Measurements from ENCODE around the gene ROBO1. TPM values are rescaled to one million over a fixed set of nuclear protein-coding genes. Genes with fewer than 3 reads are reported as not detected.
A peak's percentile ranks its signal among the peaks of the same experiment; 100 is the strongest.

The ROBO1 gene
- total RNA-seq, 1 experiment from 2014 or later, result 24.7 TPM

DNA sequence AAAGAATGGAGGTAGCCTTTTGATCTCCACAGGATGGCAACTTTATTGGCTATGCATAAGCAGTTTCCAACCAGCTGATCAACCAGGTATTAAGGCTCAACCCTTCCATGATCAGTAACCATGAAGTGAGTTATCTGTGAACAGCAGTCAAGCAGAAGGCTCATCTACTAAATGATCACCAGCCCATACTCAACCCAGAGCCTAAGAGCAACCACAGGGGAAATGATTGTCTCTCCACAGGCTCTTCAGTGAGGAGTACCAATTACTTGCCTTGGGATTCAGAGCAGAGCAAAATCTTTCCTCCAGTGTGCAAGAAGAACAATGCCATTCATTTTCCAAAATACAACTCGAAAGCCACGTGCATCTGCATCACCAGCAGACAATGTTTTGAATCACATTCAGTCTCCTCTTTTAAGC is 754.8 kb downstream of the ROBO1 start:
- no peak for DNase-seq (ENCODE audit: low spot score)

DNA sequence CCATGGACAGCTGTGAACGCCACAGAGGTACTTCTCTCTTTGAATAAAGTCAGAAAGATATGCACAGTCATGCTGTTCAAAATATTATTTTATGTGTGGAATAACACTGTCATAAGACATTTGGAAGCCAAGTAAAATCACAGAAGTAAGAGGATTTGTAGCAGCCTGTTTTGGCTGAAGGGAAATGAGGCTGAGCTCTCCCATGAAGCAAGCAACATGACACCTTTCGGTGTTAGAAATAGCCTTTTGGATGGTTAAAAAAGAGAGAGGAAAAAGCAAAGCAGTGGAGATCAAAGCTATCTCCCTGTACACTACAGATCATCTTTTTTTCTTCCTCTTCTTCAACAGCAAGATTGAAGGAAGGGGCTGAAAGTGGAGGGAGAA is 755.3 kb downstream of the ROBO1 start:
- no peak for DNase-seq (ENCODE audit: low spot score)

DNA sequence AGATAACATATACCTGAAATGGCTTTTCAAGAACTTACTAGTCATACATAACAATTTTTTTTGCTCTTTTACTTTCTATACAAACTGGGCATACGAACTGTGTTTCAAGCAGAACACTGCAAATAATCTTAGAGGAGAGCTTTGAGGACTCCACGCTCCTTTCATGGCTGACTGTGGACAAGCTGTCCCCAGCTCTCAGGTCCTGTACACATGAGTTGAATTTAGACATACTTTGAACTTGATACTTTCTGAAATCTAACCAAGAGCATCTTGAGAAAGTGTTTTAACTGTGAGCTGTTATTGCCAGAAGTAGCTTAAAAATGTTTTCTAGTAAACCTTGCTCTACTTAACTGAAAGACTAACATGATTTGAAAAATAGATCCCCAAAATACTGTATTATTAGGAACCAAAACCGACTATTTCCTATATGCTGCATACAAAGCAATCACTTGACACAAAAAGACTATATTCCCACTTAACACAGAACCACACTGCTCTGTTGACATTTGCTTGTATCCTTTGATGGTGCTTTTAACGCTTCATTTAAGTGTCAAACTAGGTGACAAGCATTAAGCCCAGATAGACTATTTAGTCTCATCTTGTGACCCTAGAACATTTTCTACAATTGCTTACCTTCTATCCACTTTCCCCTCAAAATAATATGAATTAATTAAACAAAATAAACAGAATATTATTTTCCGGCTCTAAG is 755.8 kb downstream of the ROBO1 start:
- no peak for DNase-seq (ENCODE audit: low spot score)

DNA sequence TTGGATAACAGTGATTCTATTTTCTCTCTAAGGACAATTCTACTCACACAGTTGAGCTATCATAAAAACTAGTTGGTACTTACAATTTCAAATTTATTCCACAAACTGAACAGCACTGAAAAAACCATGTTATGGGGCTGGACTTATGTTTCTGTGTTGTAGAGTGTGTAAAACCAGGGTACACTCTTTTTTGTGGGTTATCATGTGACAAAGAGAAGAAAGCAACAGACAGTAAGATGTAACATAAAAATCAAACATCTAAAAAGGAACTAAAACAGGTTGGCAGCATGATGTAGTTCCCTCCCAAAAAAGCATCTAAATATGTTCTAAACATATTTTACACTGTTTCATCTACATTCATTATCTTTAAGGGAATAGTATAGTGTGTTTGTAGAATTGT is 757.9 kb downstream of the ROBO1 start:
- no peak for DNase-seq (ENCODE audit: low spot score)

DNA sequence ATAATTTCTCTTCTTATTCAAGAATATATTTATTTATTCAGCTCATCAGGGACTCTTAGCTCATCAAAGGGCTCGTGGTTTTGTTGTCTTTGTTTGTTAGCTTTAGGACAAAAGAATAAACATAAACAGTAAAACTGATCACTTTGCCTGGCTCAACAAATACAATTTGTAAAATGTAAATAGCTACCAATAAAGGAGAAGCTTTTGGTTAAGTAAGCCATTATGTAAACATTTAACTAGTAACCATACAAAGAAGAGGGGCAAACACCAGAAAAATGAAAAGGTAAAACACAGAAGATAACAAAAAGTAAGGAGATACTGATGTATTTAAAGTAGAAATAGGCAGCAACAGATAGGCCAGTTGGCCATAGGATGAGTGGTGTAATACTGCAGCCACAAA is 761.7 kb downstream of the ROBO1 start:
- DNase-seq (ENCODE audit: low spot score), result no peak

DNA sequence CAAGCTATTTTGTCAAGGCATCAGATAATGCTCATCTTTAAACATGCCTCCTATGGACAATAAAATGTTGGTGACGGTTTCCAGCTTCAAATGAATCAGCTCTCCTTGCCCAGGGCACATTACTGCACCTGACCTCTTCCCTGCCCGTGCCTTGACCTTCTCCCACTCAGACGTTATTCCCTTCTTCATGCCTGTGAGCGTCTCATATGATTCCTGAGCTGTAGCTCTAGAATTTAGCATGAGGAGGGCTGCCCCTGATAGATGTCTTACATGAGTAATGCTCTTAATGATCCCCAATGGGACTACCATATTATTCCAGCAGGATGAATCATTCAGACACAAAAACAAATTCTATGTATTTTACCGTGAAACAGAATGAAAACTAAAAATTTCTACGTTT is 762.7 kb downstream of the ROBO1 start:
- DNase-seq (ENCODE audit: low spot score), result no peak

DNA sequence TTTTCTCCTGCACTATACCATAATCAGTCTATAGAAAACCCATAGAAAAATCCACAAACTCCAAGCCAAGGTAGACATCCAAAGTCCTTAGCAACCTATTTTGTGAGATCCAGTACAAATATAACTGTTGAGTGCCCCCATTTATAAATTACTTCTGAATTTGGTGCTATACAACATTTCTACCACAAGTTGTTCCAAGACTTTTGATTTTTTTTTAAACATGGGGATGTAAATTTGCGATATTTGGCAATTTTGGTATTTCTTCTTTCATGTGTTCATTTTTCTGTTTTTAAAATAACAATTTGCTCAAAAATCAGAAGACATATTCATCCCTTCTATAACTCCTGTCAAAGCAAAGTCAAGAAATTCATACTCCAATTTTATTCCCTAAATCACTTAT is 763.8 kb downstream of the ROBO1 start:
- DNase-seq (ENCODE audit: low spot score), result no peak

DNA sequence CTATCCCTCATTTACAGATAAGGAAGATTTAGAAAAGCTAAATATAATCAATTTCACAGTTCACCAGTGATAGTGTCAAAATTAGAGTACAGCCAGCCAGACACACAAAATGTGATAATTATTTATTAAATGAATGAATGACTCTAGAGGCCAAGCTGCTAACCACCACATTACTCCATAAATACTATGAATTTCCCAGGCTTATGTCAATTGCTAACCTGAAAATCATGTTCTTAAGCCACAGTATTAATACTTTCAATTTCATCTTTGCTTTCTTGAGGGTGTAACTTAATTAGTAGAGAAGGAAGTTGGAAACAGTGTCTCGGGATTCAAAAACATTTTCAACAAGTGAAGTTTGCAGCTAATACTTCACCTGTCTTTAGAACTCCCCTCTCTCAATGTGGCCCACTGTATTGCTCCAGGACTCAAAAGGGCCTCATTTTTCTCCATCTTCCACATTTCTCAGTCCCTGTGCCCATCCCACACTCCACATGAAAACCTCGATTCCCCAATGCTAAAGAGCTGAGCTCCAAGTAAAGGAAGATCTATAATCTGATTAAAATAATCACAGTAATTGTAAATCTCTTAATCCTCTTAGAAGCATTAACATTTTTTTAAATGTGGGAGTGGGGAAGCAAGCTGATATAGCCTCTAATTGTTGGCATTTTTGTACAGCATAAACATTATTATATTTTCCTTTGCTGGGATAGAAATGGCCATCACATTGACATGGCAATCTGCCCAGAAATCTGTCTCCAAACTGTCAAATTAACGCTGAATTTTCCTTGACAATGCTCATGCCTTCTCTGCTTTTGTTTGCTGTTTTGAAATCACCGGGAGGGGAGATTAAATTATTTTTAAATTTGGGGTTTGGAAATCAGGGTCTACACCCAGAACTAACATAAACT is 765.1 kb downstream of the ROBO1 start:
- DNase-seq (ENCODE audit: low spot score), result no peak

DNA sequence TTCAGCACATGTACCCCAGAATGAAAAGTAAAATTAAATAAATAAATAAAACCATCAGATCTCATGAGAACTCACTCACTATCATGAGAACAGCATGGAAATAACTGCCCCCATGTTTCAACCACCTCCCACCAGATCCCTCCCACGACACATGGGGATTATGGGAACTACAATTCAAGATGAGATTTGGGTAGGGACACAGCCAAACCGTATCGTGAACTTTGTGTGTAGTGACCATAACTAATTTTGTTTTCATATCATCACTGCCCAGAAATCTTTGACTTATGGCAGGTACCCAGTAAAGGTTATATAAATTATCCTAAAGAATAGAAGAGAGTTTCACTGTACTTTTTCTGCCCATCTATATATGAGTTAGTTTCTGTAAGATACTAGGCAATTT is 766.5 kb downstream of the ROBO1 start:
- DNase-seq (ENCODE audit: low spot score), result no peak

DNA sequence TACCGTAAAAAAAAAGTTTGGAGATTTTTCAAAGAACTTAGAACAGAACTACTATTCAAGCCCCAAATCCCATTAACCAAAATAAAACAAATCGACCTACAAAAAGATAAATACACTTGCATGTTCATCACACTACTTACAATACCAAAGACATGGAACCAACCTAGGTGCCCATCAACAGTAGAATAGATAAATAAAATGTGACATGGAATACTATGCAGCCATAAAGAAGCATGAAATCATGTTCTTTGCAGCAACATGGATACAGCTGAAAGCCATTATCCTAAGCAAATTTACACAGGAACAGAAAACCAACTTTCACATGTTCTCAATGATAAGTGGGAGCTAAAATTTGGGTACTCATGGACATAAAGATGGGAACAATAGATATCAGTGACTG is 768.7 kb downstream of the ROBO1 start:
- no peak for DNase-seq (ENCODE audit: low spot score)

DNA sequence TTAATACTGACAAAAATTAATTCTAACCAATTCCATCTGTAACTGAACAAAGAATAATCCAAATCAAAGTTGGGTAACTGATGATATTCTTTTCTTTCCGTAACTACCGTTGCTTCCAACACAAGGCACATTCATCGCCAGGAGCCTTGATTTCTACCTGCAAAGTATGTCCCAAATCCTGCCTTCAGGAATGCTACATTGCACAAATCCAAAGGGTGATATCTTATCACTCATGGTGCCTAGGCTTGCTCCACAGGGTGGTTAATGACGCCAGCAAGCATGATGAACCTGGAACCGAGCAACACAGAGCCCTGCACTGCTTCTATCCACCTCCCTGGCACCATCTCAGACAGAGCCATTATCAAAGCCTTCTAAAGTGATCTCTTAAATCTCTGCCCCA is 772.7 kb downstream of the ROBO1 start:
- no peak for DNase-seq (ENCODE audit: low spot score)

DNA sequence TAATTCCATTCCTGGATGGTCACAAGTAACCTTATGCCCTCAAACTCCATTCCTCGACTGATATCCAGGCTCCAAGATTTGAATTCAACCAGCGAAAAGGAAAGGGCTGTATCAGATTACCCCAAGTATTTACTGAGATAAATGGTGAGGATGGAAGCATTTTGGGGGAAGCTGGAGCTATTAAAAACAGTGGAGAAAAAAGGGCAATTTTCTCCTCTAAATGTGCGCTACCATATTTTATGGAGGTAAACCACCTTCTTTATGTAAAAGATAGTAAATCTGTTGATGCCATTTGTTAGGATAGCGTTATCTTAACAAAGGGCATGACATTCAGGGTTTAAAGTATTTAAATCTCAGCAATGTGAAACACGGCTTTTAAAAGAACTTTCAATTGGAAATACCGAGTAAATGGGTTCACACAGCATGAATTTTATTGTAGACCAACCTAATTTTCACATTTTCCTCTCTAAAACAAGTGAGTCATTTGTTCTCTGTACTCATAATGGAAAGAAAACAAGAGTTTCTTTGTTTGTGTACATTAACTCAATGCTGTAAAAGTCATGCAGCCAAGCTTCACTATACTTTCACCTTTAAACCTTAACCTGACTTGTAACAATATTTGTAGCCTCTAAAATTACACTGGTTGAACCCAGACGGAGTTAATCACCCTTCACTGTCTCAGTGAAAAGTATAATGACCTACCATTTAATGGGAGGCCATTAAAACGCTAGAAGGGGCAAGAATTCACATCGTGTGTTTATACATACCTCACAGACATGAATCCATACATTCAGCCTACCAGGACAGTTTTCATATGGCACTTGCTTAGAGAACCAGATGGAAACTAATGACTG is 773.4 kb downstream of the ROBO1 start:
- no peak for DNase-seq (ENCODE audit: low spot score)

DNA sequence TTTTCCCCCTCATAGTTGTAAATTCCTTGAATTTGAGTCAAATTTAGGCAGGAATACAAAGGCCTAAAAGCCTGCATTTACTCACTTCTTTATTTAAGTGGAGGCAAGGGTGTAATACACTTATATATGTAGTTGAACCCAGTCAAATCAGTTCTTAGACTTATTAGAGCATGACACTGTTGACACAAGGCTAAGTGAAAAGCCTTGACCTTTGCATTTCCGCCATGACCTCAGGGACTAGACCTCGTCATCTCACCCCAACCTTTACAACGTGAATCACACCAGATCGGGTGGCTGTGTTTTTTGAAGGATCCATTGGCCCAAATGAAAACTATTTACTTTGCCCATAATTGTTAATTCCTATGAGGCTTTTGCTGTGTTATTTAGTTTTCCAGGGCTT is 774.4 kb downstream of the ROBO1 start:
- no peak for DNase-seq (ENCODE audit: low spot score)

DNA sequence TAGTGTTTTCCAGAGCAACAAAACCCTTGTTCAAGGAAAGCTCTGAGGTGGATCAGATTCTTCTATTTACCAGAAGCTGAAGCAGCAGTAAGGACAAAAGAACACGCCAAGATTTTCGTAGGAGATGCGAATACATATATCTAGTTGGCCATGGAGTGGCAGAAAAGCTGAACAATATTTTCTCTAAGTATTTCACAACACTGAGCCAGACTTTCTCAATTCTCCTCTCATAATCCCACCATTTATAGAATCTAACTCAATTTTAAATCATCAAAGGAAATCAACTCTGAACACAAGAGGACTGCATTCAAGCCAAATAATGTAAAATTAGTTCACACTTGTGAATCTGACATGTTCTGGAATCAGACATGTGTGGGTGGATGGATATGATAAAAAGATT is 775.0 kb downstream of the ROBO1 start:
- no peak for DNase-seq (ENCODE audit: low spot score)

DNA sequence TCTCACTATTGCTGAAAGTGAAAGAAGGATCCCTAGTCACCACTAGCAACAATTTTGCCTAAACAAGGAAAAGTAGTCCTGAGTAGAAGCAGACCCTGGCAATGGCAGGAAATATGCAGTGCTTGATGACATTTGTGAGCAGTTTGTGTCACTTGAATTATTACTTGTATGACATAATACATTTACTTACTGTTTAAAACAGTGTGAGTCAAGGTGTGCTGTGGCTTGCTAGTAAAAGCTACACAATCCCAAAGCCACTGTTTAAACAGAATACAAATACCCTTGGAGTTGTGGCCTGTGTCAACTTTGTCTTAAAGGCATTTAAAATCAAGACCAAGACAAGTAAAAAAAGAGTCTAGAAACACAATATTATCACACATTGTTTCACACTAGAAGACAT is 775.4 kb downstream of the ROBO1 start:
- DNase-seq (ENCODE audit: low spot score), result no peak

DNA sequence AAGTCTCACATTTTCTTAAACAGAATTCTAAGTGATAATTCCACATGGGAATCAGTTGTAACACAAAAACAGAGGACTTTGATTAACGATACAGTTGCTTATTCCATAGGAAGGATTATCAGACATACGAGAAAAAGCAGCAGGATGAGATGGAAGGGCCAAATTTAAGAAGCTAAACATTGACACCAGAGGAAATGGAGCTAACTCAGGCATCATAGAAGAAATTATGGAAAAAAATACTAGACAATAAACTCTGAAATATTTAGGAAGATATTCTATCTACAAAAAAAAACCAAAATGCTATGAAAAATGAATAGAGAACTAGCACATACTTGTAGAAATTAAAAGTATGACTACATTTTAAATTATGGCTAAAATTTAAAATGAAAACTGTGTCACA is 776.1 kb downstream of the ROBO1 start:
- DNase-seq (ENCODE audit: low spot score), result no peak

DNA sequence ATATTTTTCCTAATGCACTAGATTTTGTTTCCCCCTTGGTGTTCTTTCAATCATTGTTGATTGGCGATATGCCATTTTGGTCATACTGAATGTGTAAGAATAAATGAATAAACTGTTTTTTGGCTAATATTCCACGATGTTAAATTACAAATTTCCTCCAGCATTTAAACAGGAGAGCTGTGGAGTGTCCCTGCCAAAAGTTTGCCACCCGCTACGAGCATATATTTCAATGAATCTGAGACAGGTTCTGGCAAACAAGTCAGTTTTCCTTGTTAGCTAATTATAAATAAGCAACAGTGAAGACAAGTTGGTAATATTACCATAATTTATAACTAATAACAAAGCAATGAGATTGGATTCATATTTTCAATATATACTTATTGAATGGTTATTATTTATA is 777.6 kb downstream of the ROBO1 start:
- DNase-seq (ENCODE audit: low spot score), result no peak

DNA sequence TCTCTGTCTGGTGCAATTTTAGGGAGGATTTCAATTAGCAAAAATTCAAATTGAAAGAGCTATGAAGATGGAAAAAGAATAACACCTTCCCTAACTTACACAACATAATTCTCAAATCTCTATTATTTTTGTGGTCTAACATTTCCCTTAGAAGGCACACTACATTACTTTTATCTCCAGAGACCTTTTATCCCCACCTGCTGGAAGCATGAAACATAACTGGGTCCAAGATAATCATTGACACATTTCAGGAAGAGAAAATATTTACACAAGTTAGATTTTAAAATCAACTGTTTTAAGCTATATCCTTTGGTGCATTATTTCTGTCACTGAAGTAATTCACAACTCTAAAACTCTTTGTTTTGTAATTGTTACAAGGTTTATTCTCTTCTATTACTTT is 779.5 kb downstream of the ROBO1 start:
- DNase-seq (ENCODE audit: low spot score), result no peak

DNA sequence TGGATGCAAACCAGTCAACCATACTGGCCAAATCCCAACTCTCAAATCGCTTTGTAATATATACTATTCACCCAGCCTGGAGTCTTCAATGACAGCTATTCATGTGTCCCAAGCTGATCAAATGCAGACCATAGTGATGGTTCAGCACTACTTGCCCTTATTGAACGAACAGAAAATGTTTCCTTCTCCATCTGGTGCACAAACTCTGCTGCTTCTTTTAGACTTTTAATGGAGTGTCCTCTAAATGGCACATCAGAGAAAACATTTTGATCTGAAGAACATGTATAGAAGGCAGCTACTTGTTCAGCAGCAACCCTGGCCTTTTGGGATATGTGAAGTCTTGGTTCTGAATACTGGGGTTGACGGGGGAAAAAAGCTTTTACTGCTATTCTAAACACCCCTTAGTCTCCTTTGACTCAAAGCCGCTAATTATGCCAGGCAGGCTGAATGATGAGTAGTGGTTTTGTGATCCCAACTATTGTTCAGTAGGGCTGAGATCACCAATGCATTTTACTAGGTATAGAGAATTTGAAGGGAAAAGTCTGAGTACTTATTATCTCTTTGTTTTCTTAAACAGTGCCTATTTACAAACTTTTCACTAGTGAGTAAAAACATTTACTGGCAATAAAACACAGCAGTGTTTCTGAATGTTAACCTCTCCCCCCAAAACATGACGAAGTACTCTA is 781.2 kb downstream of the ROBO1 start:
- DNase-seq (ENCODE audit: low spot score), result no peak

DNA sequence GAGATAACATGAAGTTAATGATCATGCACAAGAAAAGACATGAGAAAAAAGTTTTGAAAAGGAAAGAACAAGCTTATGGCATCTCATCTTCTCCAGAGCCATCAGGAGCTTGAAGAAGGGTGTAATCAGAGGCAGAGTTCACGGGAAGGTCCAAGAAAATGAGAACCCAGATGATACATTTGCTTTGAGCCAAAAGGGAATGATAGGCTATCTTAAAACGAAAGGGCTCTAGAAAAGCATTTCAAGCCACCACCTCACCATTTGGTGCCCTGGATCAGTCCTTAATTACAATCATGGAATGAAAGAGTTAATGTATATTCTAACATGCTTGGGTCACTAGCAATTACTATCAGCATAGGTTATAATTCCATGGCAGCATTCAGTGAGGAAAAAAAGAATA is 781.8 kb downstream of the ROBO1 start:
- DNase-seq (ENCODE audit: low spot score), result no peak

DNA sequence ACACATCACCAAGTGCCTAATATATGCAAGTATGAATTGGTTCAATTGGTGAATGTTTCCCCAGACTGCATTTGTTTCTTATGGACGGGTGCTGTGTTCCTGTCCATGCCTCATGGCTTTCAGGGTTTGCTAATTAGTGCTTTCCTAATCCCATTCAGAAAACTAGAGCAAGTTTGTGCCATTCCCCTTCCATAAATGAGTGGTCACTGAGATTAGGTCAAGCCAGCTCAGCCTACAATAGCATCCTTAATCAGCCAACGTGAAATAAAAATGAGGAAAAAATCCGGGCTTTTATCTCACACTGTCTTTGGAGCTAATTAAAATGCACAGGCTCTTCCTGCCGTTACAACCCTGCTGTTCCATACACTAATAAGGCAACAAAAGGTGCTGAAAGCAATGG is 788.8 kb downstream of the ROBO1 start:
- DNase-seq (ENCODE audit: low spot score), result no peak

DNA sequence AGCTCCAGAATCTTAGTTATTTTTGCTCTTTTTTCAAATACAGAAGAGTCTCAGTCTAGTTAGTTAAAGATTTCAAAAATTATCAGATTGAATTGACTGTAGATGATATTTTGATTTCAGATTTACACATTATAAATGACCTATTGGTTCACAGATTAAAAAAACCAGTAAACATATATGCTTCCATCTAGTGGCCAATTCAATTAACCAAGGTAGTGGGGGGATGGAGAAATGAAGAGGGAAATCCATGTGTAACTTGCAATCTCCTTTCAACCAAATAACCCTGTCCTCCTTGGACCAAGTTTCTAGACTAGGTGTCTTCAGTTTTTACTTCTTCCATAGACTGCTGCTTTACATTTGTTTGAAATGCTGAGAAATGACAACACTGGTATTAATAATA is 789.8 kb downstream of the ROBO1 start:
- peak; percentile 3 for DNase-seq (ENCODE audit: low spot score)

Measured in H4 (cell line).